ENCODE results near the gene DZANK1.
"Not testable (repeated sequence)": the region's sequence is repeated elsewhere in the genome, so short reads cannot be mapped to it uniquely, and the experiment has no call there.

The DZANK1 gene

DNA sequence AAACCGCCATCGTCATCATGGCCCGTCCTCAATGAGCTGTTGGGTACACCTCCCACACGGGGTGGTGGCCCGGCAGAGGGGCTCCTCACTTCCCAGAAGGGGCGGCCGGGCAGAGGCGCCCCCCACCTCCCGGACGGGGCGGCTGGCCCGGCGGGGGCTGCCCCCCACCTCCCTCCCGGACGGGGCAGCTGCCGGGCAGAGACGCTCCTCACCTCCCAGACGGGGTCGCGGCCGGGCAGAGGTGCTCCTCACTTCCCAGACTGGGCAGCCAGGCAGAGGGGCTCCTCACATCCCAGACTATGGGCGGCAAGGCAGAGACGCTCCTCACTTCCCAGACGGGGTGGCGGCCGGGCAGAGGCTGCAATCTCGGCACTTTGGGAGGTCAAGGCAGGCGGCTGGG is 91.3 kb downstream of the DZANK1 start:
- DNase-seq (ENCODE audit: low read depth), result not testable (repeated sequence)

DNA sequence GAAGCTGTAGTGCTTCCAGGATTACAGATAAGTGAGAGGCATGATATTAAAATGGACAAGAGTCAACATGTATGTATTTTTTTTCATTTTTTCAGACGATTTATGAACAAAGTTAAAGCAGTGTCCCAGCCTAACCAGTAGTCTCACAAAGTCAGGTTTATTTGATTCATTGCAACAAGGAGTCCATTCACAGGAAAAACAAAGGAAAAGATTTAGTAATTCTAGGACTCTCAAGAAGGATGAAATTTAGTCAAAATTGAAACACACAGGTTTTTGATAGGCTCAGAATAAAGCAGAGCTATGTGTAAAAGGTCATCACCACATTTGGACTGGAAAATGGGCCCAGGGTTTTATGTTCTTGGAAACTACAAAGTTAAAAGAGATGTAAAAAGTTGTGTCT is 94.5 kb downstream of the DZANK1 start:
- no peak for DNase-seq (ENCODE audit: low read depth)

DNA sequence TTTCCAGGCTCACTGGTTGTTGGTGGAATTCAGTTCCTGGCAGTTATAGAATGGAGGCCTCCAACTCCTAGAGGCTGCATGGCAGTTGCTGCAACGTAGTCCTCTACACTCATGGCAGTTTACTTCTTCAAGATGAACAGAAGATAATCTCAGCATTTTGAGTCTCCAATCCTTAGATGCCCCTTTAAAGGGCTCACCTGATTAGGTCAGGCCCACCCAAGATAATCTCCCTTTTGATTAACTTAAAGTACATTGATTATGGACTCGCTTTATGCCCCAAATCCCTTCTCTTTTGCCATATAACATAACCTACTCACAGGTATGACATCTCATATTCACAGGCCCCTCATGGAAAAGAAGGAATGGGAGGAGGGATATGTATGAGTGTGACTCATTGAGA is 102.1 kb downstream of the DZANK1 start:
- no peak for DNase-seq (ENCODE audit: low read depth)

DNA sequence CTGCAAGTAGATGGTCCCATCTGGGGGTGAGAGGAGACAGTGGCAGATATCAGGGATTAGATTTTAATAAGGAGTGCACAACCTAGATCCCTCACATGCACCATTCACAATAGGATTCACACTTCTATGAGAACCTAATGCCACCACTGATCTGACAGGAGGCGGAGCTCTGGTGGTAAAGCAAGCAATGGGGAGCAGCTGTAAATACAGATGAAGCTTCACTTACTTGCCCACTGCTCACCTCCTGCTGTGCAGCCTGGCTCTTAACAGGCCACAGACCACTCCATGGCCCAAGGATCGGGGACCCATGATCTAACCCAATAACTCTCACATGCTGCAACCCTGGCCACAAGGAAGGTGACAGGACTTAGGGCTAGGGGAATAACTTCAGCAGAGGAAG is 103.1 kb downstream of the DZANK1 start:
- DNase-seq (ENCODE audit: low read depth), result no peak

DNA sequence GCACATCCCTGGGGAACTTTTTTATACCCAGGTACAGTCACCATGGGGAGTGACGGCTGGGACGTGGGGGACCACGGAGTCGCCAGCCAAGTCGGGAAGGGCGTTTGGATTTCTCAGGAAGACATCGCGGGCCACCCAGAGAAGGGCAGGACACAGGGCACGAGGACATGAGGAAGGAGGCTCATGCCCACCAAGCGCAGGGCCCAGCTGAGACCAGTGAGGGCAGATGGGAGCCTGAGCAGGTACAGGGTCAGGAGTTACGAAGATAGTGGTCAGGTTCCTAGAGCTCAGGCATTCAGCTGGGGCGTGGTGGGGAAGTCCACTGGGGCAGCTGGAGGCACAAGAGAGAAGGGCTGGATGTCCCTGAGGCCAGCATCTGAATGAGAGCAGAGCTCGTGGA is 103.9 kb downstream of the DZANK1 start:
- DNase-seq (ENCODE audit: low read depth), result no peak

DNA sequence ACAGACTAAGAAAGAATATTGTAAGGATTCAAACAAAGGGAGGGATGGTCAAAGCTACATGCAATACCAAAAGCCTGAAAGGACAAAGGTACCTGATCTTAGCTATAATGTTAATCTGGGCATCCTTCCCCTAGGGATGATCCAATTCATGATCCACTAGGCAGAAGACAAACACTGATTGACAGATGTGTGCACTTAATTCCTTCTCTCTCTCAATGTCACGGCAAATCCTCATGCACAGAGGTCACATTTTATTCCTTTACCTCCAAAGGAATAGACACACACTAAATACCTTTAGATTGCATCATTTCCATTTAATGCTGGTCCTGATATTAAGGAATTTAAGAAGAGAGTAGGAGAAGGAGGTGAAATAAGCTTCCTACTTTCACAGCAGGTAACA is 105.2 kb downstream of the DZANK1 start:
- no peak for DNase-seq (ENCODE audit: low read depth)

DNA sequence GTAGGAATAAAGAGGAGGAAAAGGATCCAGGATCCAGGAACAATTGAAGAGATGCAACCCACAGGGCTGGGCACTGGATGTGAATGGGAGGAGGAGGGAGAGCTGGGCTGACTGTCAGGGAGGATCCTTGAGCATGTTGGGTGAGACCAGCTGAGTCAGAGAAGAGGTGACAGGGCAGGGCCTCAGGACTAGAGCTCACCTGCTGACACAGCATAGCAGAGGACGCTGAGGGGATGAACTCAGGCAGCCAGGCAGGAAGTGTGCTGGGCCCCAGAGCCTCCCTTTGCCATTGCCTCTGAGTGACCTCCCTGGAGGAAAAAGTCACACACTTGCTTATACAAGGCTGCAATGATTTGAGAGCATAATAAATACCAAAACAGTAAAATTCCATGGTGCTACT is 106.2 kb downstream of the DZANK1 start:
- DNase-seq (ENCODE audit: low read depth), result no peak

DNA sequence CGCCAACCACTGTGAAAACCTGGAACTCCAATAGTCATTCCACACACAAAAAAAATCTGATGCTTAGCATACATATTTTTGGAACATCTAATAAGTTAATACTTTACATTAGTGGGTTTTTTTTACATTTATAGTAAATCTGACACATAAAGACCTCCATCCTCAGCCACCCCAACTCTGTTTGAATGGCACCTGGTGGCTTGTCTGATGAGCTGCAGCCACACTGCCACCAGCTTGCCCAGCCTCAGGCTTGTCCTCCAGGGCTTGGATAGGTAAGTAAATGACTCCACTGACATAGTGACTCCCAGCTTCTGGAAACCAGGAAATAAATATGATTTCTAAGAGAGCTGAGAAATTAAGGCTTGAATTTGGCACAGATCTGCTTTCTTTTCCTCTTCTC is 107.0 kb downstream of the DZANK1 start:
- DNase-seq (ENCODE audit: low read depth), result no peak

DNA sequence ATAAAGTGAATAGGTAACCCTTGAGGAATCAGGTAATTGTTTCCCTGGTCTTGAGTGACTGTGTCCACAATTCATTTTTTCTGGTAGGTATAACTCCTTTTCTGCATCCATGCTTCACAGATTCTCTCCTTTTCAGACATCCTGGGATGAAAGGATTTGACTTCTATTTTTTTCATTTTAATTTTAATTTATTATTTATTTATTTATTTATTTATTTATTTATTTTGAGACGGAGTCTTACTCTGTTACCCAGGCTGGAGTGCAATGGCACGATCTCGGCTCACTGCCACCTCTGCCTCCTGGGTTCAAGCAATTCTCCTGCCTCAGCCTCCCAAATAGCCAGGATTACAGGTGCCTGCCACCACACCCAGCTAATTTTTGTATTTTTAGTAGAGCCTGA is 117.1 kb downstream of the DZANK1 start:
- DNase-seq (ENCODE audit: low read depth), result not testable (repeated sequence)
